ENCODE measurements around the gene KPRP. TPM values are rescaled to one million over a fixed set of nuclear protein-coding genes. Genes with fewer than 3 reads are reported as not detected.

The KPRP gene
- polyA plus RNA-seq (2013, experiment 1 of 2; ENCODE audit: insufficient read length), result not detected
- not detected for polyA plus RNA-seq (2013, experiment 2 of 2; ENCODE audit: insufficient read length)

- no peak for DNase-seq
Measured at GRCh38 chr1:152757747-152758146, at the start of gene KPRP. TSS of gene KPRP (plus strand) at chr1:152758025. CDS start at chr1:152759589, 1,564 bp downstream.

- no peak for DNase-seq
Measured at GRCh38 chr1:152718238-152718637, 39.6 kb upstream of the KPRP start.

- DNase-seq, result no peak
Measured at GRCh38 chr1:152725261-152725660, 32.6 kb upstream of the KPRP start.

GRCh38 chr1:152728986-152729385 lies 28.8 kb upstream of the KPRP start:
- no peak for DNase-seq

- DNase-seq, result no peak
Measured at GRCh38 chr1:152735648-152736047, 22.2 kb upstream of the KPRP start.

GRCh38 chr1:152737997-152738396 lies 19.8 kb upstream of the KPRP start:
- DNase-seq, result no peak

- DNase-seq, result peak; percentile 6
Measured at GRCh38 chr1:152739841-152740240, 18.0 kb upstream of the KPRP start.

GRCh38 chr1:152741656-152742055 lies 16.2 kb upstream of the KPRP start:
- no peak for DNase-seq

- no peak for DNase-seq
Measured at GRCh38 chr1:152743371-152744145, 14.3 kb upstream of the KPRP start.

GRCh38 chr1:152745289-152745704 lies 12.5 kb upstream of the KPRP start:
- DNase-seq, result no peak

GRCh38 chr1:152745765-152746444 lies 11.9 kb upstream of the KPRP start:
- DNase-seq, result no peak

GRCh38 chr1:152747831-152748230 lies 10.0 kb upstream of the KPRP start:
- DNase-seq, result peak; percentile 6

GRCh38 chr1:152752225-152752624 lies 5.6 kb upstream of the KPRP start:
- DNase-seq, result peak; percentile 39

- no peak for DNase-seq
Measured at GRCh38 chr1:152753586-152753985, 4.2 kb upstream of the KPRP start.

- no peak for DNase-seq
Measured at GRCh38 chr1:152756872-152757271, 953 bp upstream of the KPRP start.

GRCh38 chr1:152758636-152759035 lies 811 bp downstream of the KPRP start:
- DNase-seq, result no peak

- DNase-seq, result no peak
Measured at GRCh38 chr1:152759453-152760173, 1.8 kb downstream of the KPRP start.

GRCh38 chr1:152760551-152761190 lies 2.8 kb downstream of the KPRP start:
- DNase-seq, result no peak

- no peak for DNase-seq
Measured at GRCh38 chr1:152761609-152762213, 3.9 kb downstream of the KPRP start.

- no peak for DNase-seq
Measured at GRCh38 chr1:152768847-152769533, 11.2 kb downstream of the KPRP start.

GRCh38 chr1:152770411-152770810 lies 12.6 kb downstream of the KPRP start:
- DNase-seq, result no peak

GRCh38 chr1:152774875-152775274 lies 17.1 kb downstream of the KPRP start, which contains the start of gene LCE1F:
TSS of gene LCE1F (plus strand) at chr1:152775140. CDS start at chr1:152776372, 1,232 bp downstream.
- no peak for DNase-seq

All from fibroblast of skin of scalp (primary cell).